Kidney epithelial cell (primary cell): ENCODE results near the gene SH3RF3. TPM values are rescaled to one million over a fixed set of nuclear protein-coding genes. Genes with fewer than 3 reads are reported as not detected.

Experiments used
- DNase-seq: peaks from one replicate; pipeline ENCODE4 v3.0.0-alpha.2; 2010; ENCODE audit warnings: low read depth
- H3K27me3 ChIP-seq: 2 replicates; pipeline ENCODE4 v1.6.0; 2011; ENCODE audit warnings: low read length; ENCODE audit not compliant: control insufficient read depth, insufficient read depth
- H3K36me3 ChIP-seq: 2 replicates; pipeline ENCODE4 v1.5.1; 2011; ENCODE audit warnings: low read length; ENCODE audit not compliant: control insufficient read depth, insufficient read depth
- H3K4me3 ChIP-seq: 2 replicates; pipeline ENCODE4 v1.5.1; 2011; ENCODE audit warnings: low read depth, mild to moderate bottlenecking, control low read depth, low read length
- total RNA-seq: library from RNA; depleted of rRNA; stranded (reverse); fragments of >200 nt; gene quantifications from 2 replicates; pipeline ENCODE4 v1.2.3, GENCODE V29; 2015
- TF ChIP-seq, protein P1 (sequence below): IDR thresholded peaks from 2 replicates; pipeline ENCODE4 v1.5.1; 2011; ENCODE audit warnings: mild to moderate bottlenecking, moderate library complexity, low read length, control low read depth, inconsistent platforms; ENCODE audit not compliant: insufficient read depth, poor library complexity, severe bottlenecking

Gene SH3RF3
- total RNA-seq, 1 donor from 2014 or later: 9.6 TPM

DNA sequence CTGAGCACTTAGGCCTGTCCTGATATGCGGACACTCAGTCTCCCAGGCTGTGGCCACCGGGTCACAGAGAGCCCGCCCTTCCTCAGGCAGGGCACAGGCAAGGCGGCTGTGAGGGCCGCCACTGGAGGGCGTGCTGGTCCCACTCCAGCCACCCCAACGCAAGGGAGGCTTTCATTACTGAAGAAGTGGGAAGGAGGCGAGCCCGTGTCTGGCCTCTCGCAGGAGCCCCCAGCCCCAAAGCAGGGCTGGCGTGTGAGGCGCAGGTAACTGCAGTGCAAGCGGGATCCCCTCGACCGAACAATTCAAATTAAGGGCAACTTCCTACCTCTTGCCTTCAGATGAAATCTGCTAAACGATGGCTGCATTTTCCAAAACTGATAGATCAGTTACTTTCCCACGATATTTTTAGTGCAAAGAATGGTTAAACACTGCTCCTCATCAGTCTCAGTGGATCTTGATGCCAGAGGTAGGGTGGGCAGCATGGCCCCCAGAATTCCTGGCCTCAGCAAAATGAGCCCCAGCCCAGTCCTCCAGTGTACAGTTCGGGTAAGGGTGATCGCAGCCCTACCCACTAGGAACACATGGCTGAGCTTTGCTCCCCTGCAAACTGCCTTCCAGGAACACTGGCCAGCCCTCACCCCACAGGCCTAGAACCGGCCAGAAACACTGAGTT, 387.6 kb downstream of the SH3RF3 start:
- peaks cover 2% of the 10 kb centered on the region for H3K27me3 ChIP-seq
- H3K4me3 ChIP-seq: no peak overlapping the region
- no peak for DNase-seq
- no peaks in the 10 kb centered on the region for H3K36me3 ChIP-seq
- TF ChIP-seq, protein P1, sequence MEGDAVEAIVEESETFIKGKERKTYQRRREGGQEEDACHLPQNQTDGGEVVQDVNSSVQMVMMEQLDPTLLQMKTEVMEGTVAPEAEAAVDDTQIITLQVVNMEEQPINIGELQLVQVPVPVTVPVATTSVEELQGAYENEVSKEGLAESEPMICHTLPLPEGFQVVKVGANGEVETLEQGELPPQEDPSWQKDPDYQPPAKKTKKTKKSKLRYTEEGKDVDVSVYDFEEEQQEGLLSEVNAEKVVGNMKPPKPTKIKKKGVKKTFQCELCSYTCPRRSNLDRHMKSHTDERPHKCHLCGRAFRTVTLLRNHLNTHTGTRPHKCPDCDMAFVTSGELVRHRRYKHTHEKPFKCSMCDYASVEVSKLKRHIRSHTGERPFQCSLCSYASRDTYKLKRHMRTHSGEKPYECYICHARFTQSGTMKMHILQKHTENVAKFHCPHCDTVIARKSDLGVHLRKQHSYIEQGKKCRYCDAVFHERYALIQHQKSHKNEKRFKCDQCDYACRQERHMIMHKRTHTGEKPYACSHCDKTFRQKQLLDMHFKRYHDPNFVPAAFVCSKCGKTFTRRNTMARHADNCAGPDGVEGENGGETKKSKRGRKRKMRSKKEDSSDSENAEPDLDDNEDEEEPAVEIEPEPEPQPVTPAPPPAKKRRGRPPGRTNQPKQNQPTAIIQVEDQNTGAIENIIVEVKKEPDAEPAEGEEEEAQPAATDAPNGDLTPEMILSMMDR: peak; percentile 86

DNA sequence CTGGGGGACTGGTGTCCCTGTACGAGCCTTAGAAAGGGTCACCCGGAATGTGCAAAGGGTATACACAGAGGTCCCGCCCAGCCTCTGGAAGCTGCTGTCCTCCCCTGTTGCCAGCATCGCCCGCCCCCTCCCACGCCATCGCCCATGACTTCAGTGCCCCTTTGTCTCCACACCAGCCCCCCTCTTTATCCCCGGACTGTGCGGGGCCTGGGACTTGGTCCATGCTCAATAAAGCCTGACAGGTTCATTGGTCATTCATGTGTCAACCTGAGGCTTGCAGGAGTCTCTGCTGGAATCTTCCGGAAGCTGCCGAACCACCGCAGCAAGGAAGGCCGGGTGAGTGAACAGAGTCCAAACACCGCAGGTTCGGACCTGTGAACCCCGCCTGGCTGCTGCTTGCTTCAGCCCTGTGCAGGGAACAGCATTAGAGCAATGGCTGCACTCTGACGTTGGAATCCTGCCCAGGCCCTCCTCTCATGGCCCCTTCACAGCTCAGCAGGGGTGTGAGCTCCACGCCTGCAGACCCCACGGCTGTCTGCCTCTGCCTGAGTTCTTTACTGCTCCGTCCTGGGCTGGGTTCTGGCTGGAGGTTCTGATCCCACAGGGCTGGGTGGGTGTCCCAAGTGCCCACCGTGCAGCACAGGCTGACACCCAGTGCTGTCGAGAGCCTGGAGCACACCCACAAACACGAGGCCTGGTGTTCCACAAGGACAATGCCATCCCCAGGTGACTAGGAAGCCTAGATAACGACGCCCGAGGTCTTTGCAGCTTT, 388.3 kb downstream of the SH3RF3 start:
- Histone ChIP-seq H3K27me3 (peaks cover 2% of the 10 kb centered on the region), H3K36me3 (no peaks in the 10 kb centered on the region), H3K4me3 (no peak overlapping the region)
- no peak for DNase-seq
- TF ChIP-seq, protein P1: no peak

DNA sequence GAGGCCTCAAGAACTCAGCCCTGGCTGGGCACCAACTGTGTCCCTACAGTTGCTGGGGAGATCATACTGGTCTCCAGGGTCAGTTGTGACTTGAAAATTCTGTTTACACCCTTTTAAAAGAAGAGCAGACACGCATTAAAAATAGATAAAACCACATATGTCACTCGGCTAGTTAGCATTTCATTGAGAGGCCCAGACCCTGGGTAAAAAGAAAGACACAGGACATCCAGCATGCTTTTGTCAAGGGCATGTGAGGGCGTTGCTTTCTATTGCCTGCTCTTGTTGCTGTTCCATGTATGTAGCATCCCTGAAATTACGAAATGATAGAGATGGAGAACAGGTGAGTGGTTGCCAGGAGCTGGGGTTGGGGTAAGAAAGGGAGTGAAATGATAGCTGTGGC, 390.5 kb downstream of the SH3RF3 start:
- no peaks in the 10 kb centered on the region for H3K36me3 ChIP-seq
- TF ChIP-seq, protein P1: no peak
- H3K27me3 ChIP-seq: peaks cover 7% of the 10 kb centered on the region
- no peak for DNase-seq
- H3K4me3 ChIP-seq: no peak overlapping the region

DNA sequence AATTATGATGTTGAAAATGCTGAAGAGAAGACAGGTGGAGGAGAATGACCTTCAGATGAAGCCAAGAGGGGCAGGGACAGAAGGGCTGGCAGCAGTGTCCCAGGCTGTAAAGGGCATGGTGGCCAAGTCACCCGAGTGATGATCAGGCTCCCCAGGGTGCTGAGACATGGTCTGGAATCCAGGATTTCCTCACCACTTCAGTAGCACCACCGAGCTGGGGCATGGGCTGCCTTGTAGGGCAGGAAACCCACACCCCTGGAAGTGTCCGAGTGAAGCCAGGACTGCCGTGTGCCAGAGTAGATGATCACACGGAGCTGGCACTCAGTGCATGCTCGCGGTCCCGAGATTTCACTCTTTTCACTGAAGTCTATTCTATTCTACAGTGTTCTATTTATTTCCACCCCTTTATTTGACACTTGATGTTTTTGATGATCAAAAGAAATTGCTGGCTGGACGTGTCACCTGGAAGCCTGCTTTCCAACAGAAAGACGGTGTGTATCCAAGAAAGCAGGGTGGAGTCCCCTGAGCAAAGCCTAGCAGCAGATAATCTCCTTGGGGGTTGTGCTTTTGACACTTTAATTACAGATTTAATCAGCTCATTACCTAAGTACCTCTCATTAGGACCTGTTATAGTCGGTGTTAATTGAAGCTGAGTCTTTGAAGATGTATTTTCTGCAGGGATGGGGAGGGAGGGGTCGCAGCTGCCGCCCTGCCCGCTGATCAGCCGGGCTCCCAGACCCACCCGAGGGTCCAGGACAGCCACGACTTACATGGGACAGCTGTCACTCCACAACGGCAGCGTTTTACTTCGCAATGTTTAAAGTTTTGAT, 392.4 kb downstream of the SH3RF3 start:
- H3K27me3 ChIP-seq: peaks cover 7% of the 10 kb centered on the region
- no peak for DNase-seq
- TF ChIP-seq, protein P1: no peak
- no peak overlapping the region for H3K4me3 ChIP-seq
- H3K36me3 ChIP-seq: no peaks in the 10 kb centered on the region

DNA sequence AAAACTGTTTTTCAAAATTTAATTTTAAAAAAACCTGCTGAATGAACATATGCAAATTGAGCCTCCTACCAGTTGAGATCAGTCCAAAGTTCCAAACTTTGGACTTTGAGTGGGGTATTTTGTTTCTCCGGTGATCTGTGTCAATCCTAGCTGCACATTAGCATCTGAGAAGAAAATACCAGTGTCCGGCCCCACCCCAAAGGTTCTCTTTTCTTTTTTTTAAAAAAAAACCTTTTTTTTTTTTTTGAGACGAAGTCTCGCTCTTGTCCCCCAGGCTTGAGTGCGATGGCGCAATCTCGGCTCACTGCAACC, 393.0 kb downstream of the SH3RF3 start:
- no peak for DNase-seq
- no peaks in the 10 kb centered on the region for H3K36me3 ChIP-seq
- TF ChIP-seq, protein P1: no peak
- peaks cover 7% of the 10 kb centered on the region for H3K27me3 ChIP-seq
- no peak overlapping the region for H3K4me3 ChIP-seq
